ENCODE data around the gene DGAT2L6. TPM values are rescaled to one million over a fixed set of nuclear protein-coding genes. Genes with fewer than 3 reads are reported as not detected.

The DGAT2L6 gene
- total RNA-seq, 1 experiment from 2014 or later: not detected

- Mint-ChIP-seq H3K4me1 (ENCODE audit: low read depth, unreplicated experiment) (no peaks in the 10 kb centered on the region), H3K9me3 (ENCODE audit: low read depth, unreplicated experiment) (no peaks in the 10 kb centered on the region), H3K27me3 (ENCODE audit: unreplicated experiment) (no peaks in the 10 kb centered on the region), H3K4me3 (ENCODE audit: low read depth, unreplicated experiment) (no peak overlapping the region), H3K36me3 (ENCODE audit: insufficient read depth, unreplicated experiment) (no peaks in the 10 kb centered on the region), H3K27ac (ENCODE audit: unreplicated experiment) (no peak overlapping the region)
- peak; percentile 11 for DNase-seq
- BruUV-seq (replicated peaks): no TSS peak
- intact Hi-C loops (cut with micrococcal nuclease; ENCODE audit: unreplicated experiment): no loop called here
- CTCF ChIA-PET: no interaction called here
- TF ChIP-seq, protein P1, sequence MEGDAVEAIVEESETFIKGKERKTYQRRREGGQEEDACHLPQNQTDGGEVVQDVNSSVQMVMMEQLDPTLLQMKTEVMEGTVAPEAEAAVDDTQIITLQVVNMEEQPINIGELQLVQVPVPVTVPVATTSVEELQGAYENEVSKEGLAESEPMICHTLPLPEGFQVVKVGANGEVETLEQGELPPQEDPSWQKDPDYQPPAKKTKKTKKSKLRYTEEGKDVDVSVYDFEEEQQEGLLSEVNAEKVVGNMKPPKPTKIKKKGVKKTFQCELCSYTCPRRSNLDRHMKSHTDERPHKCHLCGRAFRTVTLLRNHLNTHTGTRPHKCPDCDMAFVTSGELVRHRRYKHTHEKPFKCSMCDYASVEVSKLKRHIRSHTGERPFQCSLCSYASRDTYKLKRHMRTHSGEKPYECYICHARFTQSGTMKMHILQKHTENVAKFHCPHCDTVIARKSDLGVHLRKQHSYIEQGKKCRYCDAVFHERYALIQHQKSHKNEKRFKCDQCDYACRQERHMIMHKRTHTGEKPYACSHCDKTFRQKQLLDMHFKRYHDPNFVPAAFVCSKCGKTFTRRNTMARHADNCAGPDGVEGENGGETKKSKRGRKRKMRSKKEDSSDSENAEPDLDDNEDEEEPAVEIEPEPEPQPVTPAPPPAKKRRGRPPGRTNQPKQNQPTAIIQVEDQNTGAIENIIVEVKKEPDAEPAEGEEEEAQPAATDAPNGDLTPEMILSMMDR (IDR thresholded peaks at IDR 0.05; ENCODE audit: unreplicated experiment): no peak
Measured at GRCh38 chrX:70219938-70220764, 42.9 kb downstream of the DGAT2L6 start.

GRCh38 chrX:70226048-70226447, 48.8 kb downstream of the DGAT2L6 start:
- Mint-ChIP-seq H3K4me3 (ENCODE audit: low read depth, unreplicated experiment) (no peak overlapping the region), H3K9me3 (ENCODE audit: low read depth, unreplicated experiment) (no peaks in the 10 kb centered on the region), H3K36me3 (ENCODE audit: insufficient read depth, unreplicated experiment) (no peaks in the 10 kb centered on the region), H3K27ac (ENCODE audit: unreplicated experiment) (no peak overlapping the region), H3K4me1 (ENCODE audit: low read depth, unreplicated experiment) (no peaks in the 10 kb centered on the region), H3K27me3 (ENCODE audit: unreplicated experiment) (no peaks in the 10 kb centered on the region)
- DNase-seq: no peak
- no TSS peak for BruUV-seq (replicated peaks)
- CTCF ChIA-PET: interaction anchor here (0.6 kb wide), 1 partner anchor 34 kb away, joined by 6 read pairs; the partner anchor contains the start of gene P2RY4
- TF ChIP-seq, protein P1 (IDR thresholded peaks at IDR 0.05; ENCODE audit: unreplicated experiment): no peak
- intact Hi-C loops (cut with micrococcal nuclease; ENCODE audit: unreplicated experiment): no loop called here

- H3K27me3 Mint-ChIP-seq (ENCODE audit: unreplicated experiment): no peaks in the 10 kb centered on the region
- intact Hi-C loops (cut with micrococcal nuclease; ENCODE audit: unreplicated experiment): no loop called here
- BruUV-seq (replicated peaks): no TSS peak
- H3K4me3 Mint-ChIP-seq (ENCODE audit: low read depth, unreplicated experiment): no peak overlapping the region
- no peaks in the 10 kb centered on the region for H3K36me3 Mint-ChIP-seq (ENCODE audit: insufficient read depth, unreplicated experiment)
- DNase-seq: no peak
- CTCF ChIA-PET: interaction anchor here (0.6 kb wide), 1 partner anchor 33 kb away, joined by 6 read pairs; the partner anchor contains the start of gene P2RY4
- no peaks in the 10 kb centered on the region for H3K4me1 Mint-ChIP-seq (ENCODE audit: low read depth, unreplicated experiment)
- no peaks in the 10 kb centered on the region for H3K9me3 Mint-ChIP-seq (ENCODE audit: low read depth, unreplicated experiment)
- TF ChIP-seq, protein P1 (IDR thresholded peaks at IDR 0.05; ENCODE audit: unreplicated experiment): no peak
- H3K27ac Mint-ChIP-seq (ENCODE audit: unreplicated experiment): no peak overlapping the region
Measured at GRCh38 chrX:70226687-70227086, 49.4 kb downstream of the DGAT2L6 start.

DNA sequence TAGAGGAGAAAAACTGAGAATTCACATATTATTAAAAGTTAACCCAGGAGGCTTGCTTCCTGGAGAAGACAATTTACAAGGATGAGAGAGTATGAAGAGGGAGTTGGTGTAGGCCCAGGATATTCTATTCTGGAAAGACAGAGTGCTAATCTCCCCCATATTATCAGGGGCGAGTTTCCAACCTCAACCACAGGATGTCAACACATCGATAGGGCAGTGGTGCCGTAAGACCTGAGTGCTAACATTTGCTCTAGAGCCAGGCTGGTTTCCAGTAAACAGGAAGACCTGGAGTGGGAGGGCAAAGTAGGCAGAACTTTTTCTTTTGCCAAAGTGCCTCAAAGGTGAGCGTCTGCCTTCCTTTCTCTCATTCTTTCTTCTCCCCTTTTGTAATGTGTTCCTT, 54.4 kb downstream of the DGAT2L6 start:
- Mint-ChIP-seq H3K27me3 (ENCODE audit: unreplicated experiment) (peaks cover 23% of the 10 kb centered on the region), H3K9me3 (ENCODE audit: low read depth, unreplicated experiment) (no peaks in the 10 kb centered on the region), H3K36me3 (ENCODE audit: insufficient read depth, unreplicated experiment) (no peaks in the 10 kb centered on the region), H3K4me1 (ENCODE audit: low read depth, unreplicated experiment) (no peaks in the 10 kb centered on the region), H3K27ac (ENCODE audit: unreplicated experiment) (no peak overlapping the region), H3K4me3 (ENCODE audit: low read depth, unreplicated experiment) (no peak overlapping the region)
- intact Hi-C loops (cut with micrococcal nuclease; ENCODE audit: unreplicated experiment): no loop called here
- TF ChIP-seq, protein P1 (IDR thresholded peaks at IDR 0.05; ENCODE audit: unreplicated experiment): no peak
- CTCF ChIA-PET: no interaction called here
- BruUV-seq (replicated peaks): no TSS peak
- no peak for DNase-seq
